GM12872 (cell line): ENCODE measurements around the gene ENGASE.

Experiments
- CTCF ChIP-seq: IDR thresholded peaks from 3 replicates; pipeline ENCODE4 v1.5.1; 2011; ENCODE audit warnings: low read depth, mild to moderate bottlenecking, low read length, moderate library complexity; ENCODE audit not compliant: insufficient read depth

Gene ENGASE

GRCh38 chr17:79114458-79115301 is 40.1 kb downstream of the ENGASE start:
- TF ChIP-seq CTCF, result no peak

- TF ChIP-seq CTCF, result no peak
Observed at GRCh38 chr17:79115487-79115886, 40.9 kb downstream of the ENGASE start.

DNA sequence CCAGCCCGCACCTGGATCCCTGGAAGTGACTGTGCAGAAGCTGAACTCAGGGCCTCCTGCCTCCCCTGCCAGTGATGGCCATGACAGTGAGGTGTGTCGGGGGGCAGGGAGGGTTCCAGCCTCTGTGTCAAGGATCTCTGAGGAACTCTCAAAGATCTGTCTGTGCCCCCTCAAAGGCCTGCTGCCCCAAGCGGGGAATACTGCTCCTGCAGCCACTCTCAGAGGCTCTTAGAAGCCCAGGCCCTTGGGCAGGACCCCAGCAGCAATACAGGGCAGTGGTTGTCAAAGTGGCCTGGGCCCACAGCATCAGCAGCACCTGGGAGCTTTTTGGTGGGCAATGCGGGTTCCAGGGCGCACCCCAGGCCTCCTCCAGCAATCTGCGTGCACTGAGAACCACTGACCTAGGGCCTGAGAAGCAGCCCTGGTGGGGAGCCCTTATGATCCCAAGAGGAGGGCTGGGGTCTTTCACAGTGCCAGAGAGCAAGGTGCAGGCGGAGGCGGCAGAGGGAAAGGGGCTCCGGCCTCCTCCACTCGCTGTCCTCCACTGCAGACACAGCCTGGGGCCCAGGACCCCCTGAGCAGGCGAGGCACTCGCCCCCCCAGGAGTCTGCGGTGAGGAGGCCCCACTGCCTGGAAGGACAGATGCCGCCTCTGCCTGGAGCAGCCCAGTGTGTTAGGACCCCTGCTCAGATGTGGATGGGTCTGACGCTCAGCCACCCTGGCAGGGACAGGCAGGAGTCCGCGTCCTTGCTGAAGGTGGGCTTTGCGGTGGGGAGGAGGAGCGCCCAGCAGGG is 42.1 kb downstream of the ENGASE start:
- TF ChIP-seq CTCF, result no peak

DNA sequence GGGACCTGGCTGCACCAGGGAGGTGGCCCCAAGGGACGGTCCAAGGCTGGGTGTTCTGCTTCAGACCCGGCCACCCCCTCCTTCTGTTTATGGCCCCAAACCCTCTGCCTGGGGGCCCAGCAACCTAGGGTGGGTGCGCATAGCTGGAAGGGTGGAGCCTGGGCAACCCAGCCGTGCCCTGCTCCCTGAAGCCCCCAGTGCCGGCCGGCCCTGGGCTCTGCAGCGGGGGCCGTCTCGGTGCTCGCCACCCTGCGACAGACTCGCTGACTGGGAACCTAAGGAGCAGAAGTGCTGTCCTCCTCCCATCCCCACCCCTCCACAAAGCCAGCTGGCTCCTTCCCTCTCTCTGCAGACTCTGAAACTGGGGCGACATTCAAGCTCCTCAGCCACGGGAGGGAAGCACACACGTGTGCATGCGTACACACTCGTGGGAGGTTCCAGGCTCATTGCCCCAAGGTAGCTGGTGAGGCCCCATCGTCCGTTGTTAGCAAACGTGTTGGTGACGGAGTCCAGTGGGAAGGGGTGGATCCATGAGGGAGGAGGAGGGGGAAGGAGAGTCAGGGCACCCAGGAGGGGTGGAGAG is 43.4 kb downstream of the ENGASE start:
- no peak for TF ChIP-seq CTCF

- no peak for TF ChIP-seq CTCF
Observed at GRCh38 chr17:79118924-79119323, 44.3 kb downstream of the ENGASE start.

DNA sequence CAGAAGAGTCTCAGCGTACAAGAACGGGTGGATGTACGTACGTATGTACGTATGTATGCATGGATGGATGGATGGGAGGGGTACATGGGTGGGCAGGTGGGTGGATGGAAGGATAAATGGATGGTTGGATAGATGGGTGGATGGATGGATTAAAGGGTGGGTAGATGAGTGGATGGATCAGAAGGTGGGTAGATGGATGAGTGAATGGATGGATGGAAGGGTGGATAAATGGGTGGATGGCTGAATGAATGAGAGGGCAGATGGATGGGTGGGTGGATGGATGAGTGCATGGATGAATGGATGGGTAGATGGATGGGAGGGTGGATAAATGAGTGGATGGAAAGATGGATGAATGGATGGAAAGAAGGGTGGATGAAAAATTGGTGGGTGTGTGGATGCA is 45.6 kb downstream of the ENGASE start:
- TF ChIP-seq CTCF, result no peak

DNA sequence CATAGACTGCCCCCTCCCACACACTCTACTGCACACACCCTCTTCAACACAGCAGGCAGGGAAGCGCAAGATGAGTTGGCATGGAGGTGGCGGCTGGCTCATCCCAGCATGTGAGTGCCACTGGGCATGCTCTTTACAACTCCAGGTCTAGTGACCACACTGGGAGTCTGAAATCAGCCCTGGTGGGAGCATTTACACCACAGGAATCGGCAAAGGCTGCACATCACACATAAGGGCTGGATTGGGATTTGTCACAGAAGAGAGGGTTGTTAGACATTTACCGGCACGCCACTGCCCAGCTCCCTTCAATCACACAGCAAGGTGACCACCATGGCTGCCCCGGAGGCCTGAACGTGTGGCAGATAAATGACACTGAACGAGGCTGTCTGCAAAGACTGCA is 49.4 kb downstream of the ENGASE start:
- no peak for TF ChIP-seq CTCF
